Activated CD4-positive, alpha-beta memory T cell treated with anti-CD3 and anti-CD28 coated beads, Interleukin-2, amount 10 ng/mL, durations not matched to agents 7 days and 5 days (primary cell): ENCODE measurements around the gene NDFIP2. TPM values are rescaled to one million over a fixed set of nuclear protein-coding genes. Genes with fewer than 3 reads are reported as not detected.

ENCODE experiments used
- CTCF ChIA-PET: fragments of 350-600 bp; sonication (Branson Sonifier 250); formaldehyde crosslinking; loops from one replicate; lab custom pipeline; 2021; ENCODE audit warnings: antibody characterized with exemption, inconsistent platforms; lab: Charles Lee
- POLR2A ChIA-PET: fragments of 350-600 bp; sonication (Branson Sonifier 250); formaldehyde crosslinking; loops from one replicate; lab custom pipeline; 2021; ENCODE audit warnings: antibody characterized with exemption; lab: Charles Lee
- DNase-seq: peaks from one replicate; pipeline ENCODE4 v3.0.0-alpha.2; 2020
- H3K27ac Mint-ChIP-seq: one replicate; pipeline ENCODE4 v1.8.0; 2021; ENCODE audit warnings: mild to moderate bottlenecking, mixed read lengths
- H3K27me3 Mint-ChIP-seq: one replicate; pipeline ENCODE4 v1.8.0; 2021; ENCODE audit warnings: mixed read lengths
- H3K36me3 Mint-ChIP-seq: one replicate; pipeline ENCODE4 v1.8.0; 2021; ENCODE audit warnings: low read depth, mixed read lengths
- H3K4me1 Mint-ChIP-seq: one replicate; pipeline ENCODE4 v1.8.0; 2021; ENCODE audit warnings: mixed read lengths
- H3K4me3 Mint-ChIP-seq: one replicate; pipeline ENCODE4 v1.8.0; 2021; ENCODE audit warnings: mild to moderate bottlenecking, mixed read lengths
- H3K9me3 Mint-ChIP-seq: one replicate; pipeline ENCODE4 v1.8.0; 2021; ENCODE audit warnings: mixed read lengths
- total RNA-seq, 2 experiments: library from RNA; stranded (reverse); gene quantifications; one replicate each; pipeline ENCODE4 v1.2.3, GENCODE V29; 2021

NDFIP2 gene
- total RNA-seq, 2 experiments from 2014 or later: 49.6 to 53.2 TPM

- no peak overlapping the region for H3K27ac Mint-ChIP-seq
- CTCF ChIA-PET: no interaction called here
- DNase-seq: no peak
- H3K4me1 Mint-ChIP-seq: peaks cover 19% of the 10 kb centered on the region
- peaks cover 7% of the 10 kb centered on the region for H3K36me3 Mint-ChIP-seq
- H3K4me3 Mint-ChIP-seq: no peak overlapping the region
- no peaks in the 10 kb centered on the region for H3K9me3 Mint-ChIP-seq
- H3K27me3 Mint-ChIP-seq: no peaks in the 10 kb centered on the region
- POLR2A ChIA-PET: interaction anchor here (0.9 kb wide), 1 partner anchor 18 kb away, joined by 5 read pairs; no protein-coding TSS in a partner anchor
Measured at GRCh38 chr13:79463604-79464003, 17.4 kb upstream of the NDFIP2 start.

DNA sequence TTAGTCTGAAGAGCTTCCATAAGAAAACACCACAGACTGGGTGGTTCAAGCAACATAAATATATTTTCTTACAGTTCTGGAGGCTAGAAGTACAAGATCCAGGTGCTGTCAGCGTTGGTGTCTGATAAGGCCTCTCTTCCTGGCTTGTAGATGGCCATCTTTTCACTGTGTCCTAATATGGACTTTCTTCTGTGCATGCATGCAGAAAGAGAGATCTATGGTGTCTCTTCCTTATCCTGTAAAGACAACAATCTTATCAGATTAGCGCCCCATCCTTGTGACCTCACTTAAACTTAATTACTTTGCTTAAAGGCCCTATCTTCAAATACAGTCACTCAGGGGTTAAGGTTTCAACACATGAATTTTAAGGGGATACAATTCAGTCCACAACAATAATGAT is 14.1 kb upstream of the NDFIP2 start:
- Mint-ChIP-seq H3K27me3 (peaks cover 2% of the 10 kb centered on the region), H3K4me3 (no peak overlapping the region), H3K27ac (no peak overlapping the region), H3K4me1 (peaks cover 11% of the 10 kb centered on the region), H3K9me3 (no peaks in the 10 kb centered on the region), H3K36me3 (no peaks in the 10 kb centered on the region)
- ChIA-PET CTCF (interaction anchor here (2.0 kb wide), 1 partner anchor 42 kb away, joined by 6 read pairs; no protein-coding TSS in a partner anchor), POLR2A (interaction anchor here (0.6 to 0.9 kb wide), 2 partner anchors 8 to 15 kb away, joined by 3 read pairs; no protein-coding TSS in a partner anchor)
- DNase-seq: no peak

DNA sequence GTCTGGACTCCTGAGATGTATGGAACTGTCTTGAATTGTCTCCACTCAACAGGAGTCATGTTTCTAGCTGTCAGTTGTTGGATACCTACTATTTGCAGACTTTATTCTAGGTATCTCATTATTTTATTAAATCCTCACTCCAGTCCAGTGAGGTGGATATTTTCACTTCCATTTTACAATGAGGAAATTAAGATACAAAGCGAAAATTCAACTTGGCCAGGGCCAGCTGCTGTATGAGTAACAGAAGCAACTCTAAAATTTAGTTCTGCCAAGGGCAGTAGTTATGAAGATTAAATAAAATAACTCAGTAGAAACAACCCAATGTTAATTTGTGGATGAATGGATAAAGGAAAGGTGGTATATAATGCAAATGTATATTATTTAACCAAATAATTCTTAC is 12.6 kb upstream of the NDFIP2 start:
- no peaks in the 10 kb centered on the region for H3K9me3 Mint-ChIP-seq
- POLR2A ChIA-PET: interaction anchor here (1.5 to 1.8 kb wide), 2 partner anchors 9 to 13 kb away, joined by 3 to 5 read pairs; partner anchors contain the start of gene NDFIP2
- peaks cover 2% of the 10 kb centered on the region for H3K27me3 Mint-ChIP-seq
- peaks cover 3% of the 10 kb centered on the region for H3K36me3 Mint-ChIP-seq
- H3K27ac Mint-ChIP-seq: no peak overlapping the region
- CTCF ChIA-PET: interaction anchor here (1.4 kb wide), 1 partner anchor 9 kb away, joined by 4 read pairs; no protein-coding TSS in a partner anchor
- H3K4me3 Mint-ChIP-seq: no peak overlapping the region
- DNase-seq: no peak
- H3K4me1 Mint-ChIP-seq: peaks cover 9% of the 10 kb centered on the region

GRCh38 chr13:79468819-79469218 is 12.1 kb upstream of the NDFIP2 start:
- Mint-ChIP-seq H3K4me3 (no peak overlapping the region), H3K4me1 (peaks cover 7% of the 10 kb centered on the region), H3K27ac (no peak overlapping the region), H3K9me3 (no peaks in the 10 kb centered on the region), H3K27me3 (peaks cover 2% of the 10 kb centered on the region), H3K36me3 (peaks cover 3% of the 10 kb centered on the region)
- DNase-seq: no peak
- CTCF ChIA-PET: interaction anchor here (1.4 kb wide), 1 partner anchor 9 kb away, joined by 4 read pairs; no protein-coding TSS in a partner anchor
- POLR2A ChIA-PET: interaction anchor here (1.5 to 1.8 kb wide), 2 partner anchors 10 to 13 kb away, joined by 3 to 5 read pairs; partner anchors contain the start of gene NDFIP2

- peaks cover 9% of the 10 kb centered on the region for H3K36me3 Mint-ChIP-seq
Measured at GRCh38 chr13:79469608-79470007, 11.3 kb upstream of the NDFIP2 start.

GRCh38 chr13:79470666-79471065 is 10.3 kb upstream of the NDFIP2 start:
- peaks cover 11% of the 10 kb centered on the region for H3K36me3 Mint-ChIP-seq
- no peak for DNase-seq
- H3K4me3 Mint-ChIP-seq: no peak overlapping the region
- peaks cover 2% of the 10 kb centered on the region for H3K27me3 Mint-ChIP-seq
- peaks cover 7% of the 10 kb centered on the region for H3K4me1 Mint-ChIP-seq
- H3K9me3 Mint-ChIP-seq: peaks cover 9% of the 10 kb centered on the region
- CTCF ChIA-PET: no interaction called here
- H3K27ac Mint-ChIP-seq: no peak overlapping the region
- POLR2A ChIA-PET: interaction anchor here (1.6 kb wide), 1 partner anchor 10 kb away, joined by 5 read pairs; the partner anchor contains the start of gene NDFIP2

More at GRCh38 chr13:79469608-79470007, 11.3 kb upstream of the NDFIP2 start:
- no peak overlapping the region for H3K27ac Mint-ChIP-seq
- no peak for DNase-seq
- peaks cover 6% of the 10 kb centered on the region for H3K9me3 Mint-ChIP-seq
- H3K4me1 Mint-ChIP-seq: peaks cover 7% of the 10 kb centered on the region
- POLR2A ChIA-PET: interaction anchor here (1.8 kb wide), 1 partner anchor 11 kb away, joined by 5 read pairs; no protein-coding TSS in a partner anchor
- no peak overlapping the region for H3K4me3 Mint-ChIP-seq
- CTCF ChIA-PET: no interaction called here
- peaks cover 2% of the 10 kb centered on the region for H3K27me3 Mint-ChIP-seq

DNA sequence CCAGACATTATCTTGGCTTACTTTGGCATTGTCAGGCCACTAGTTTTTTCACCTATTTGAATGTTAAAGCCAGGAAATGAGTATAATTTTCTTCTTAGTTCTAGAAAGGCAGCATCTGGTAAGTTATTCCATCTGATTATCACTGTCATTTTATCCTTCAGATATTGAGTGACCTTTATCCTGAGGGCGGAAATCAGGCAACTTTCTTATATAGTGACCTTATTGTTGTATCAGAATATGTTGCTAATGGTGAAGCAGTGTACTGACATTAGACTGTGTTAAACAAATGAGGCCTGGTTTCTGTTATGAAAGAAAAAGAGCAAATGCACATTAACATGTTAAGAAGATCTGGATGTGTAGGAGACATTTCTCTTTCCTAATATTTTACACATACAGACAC is 5.4 kb upstream of the NDFIP2 start:
- H3K9me3 Mint-ChIP-seq: peaks cover 9% of the 10 kb centered on the region
- peaks cover 11% of the 10 kb centered on the region for H3K36me3 Mint-ChIP-seq
- POLR2A ChIA-PET: no interaction called here
- H3K27me3 Mint-ChIP-seq: peaks cover 16% of the 10 kb centered on the region
- no peak overlapping the region for H3K4me3 Mint-ChIP-seq
- CTCF ChIA-PET: no interaction called here
- DNase-seq: no peak
- peaks cover 2% of the 10 kb centered on the region for H3K4me1 Mint-ChIP-seq
- H3K27ac Mint-ChIP-seq: no peak overlapping the region

GRCh38 chr13:79477968-79478367 is 3.0 kb upstream of the NDFIP2 start:
- H3K4me1 Mint-ChIP-seq: peaks cover 16% of the 10 kb centered on the region
- no peak overlapping the region for H3K27ac Mint-ChIP-seq
- no peak overlapping the region for H3K4me3 Mint-ChIP-seq
- H3K36me3 Mint-ChIP-seq: peaks cover 15% of the 10 kb centered on the region
- CTCF ChIA-PET: interaction anchor here (1.4 kb wide), 1 partner anchor 10 kb away, joined by 4 read pairs; no protein-coding TSS in a partner anchor
- peaks cover 9% of the 10 kb centered on the region for H3K9me3 Mint-ChIP-seq
- POLR2A ChIA-PET: no interaction called here
- peaks cover 23% of the 10 kb centered on the region for H3K27me3 Mint-ChIP-seq
- DNase-seq: no peak

DNA sequence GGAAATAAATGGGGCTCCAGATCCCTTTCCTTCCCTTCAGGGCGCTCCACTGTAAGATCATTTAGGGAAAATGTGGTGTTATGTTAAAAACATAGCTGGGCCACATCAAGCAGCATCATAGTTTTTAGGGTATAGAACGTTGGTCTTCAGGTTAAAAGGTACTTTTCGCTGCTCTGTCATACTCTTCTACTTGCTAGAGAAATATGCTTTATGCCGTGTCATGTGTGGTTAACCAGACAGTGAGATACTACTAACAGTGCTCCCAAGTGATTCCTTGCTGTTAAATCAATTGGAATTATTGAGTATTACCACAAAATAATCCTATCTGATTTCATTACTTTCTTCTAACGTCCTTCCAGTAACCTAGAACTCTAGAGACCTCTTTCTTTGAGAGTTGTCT is 1.1 kb upstream of the NDFIP2 start:
- H3K27ac Mint-ChIP-seq: no peak overlapping the region
- POLR2A ChIA-PET: interaction anchor here (1.9 to 3.8 kb wide), 5 partner anchors 17 to 73 kb away, joined by 7 to 27 read pairs (median 21); partner anchors contain the start of gene RBM26
- peaks cover 32% of the 10 kb centered on the region for H3K4me1 Mint-ChIP-seq
- CTCF ChIA-PET: interaction anchor here (1.7 to 6.1 kb wide), 2 partner anchors 56 to 74 kb away, joined by 6 to 49 read pairs; partner anchors contain the start of gene RBM26
- H3K27me3 Mint-ChIP-seq: peaks cover 23% of the 10 kb centered on the region
- peaks cover 7% of the 10 kb centered on the region for H3K36me3 Mint-ChIP-seq
- peaks cover under 1% of the 10 kb centered on the region for H3K9me3 Mint-ChIP-seq
- DNase-seq: no peak
- no peak overlapping the region for H3K4me3 Mint-ChIP-seq

DNA sequence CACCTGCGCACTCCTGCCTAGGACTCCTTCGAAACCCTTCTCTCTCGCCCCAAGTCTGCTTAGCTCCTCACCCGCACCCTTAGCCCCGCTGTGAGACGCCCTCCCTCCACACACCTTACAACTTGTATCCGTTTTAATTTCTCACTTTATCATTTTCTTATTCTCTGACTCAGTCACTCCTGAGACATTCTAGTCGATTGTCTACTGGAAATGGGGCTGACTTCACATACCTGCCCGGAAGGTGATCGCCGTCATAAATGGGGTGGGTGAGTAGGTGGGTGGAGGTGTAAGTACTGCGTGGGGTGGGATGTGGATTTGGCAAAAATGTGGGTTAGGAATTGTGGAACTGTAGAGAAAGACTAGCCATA is 714 bp downstream of the NDFIP2 start:
- ChIA-PET CTCF (interaction anchor here (1.0 to 6.1 kb wide), 13 partner anchors 9 to 89 kb away, joined by 3 to 49 read pairs (median 7); partner anchors contain the start of gene RBM26), POLR2A (interaction anchor here (0.8 to 3.8 kb wide), 20 partner anchors 9 to 90 kb away, joined by 3 to 27 read pairs (median 5); partner anchors contain the start of gene RBM26)
- H3K27ac Mint-ChIP-seq: peak overlapping the region; percentile 83
- peaks cover 47% of the 10 kb centered on the region for H3K4me1 Mint-ChIP-seq
- peaks cover 18% of the 10 kb centered on the region for H3K36me3 Mint-ChIP-seq
- H3K4me3 Mint-ChIP-seq: peak overlapping the region; percentile 90
- H3K9me3 Mint-ChIP-seq: no peaks in the 10 kb centered on the region
- DNase-seq: peak; percentile 48
- H3K27me3 Mint-ChIP-seq: peaks cover 23% of the 10 kb centered on the region

- ChIA-PET POLR2A (interaction anchor here (1.1 to 3.8 kb wide), 8 partner anchors 11 to 76 kb away, joined by 3 to 25 read pairs (median 6); partner anchors contain the start of gene RBM26), CTCF (interaction anchor here (0.7 to 6.1 kb wide), 8 partner anchors 31 to 90 kb away, joined by 3 to 49 read pairs (median 6); no protein-coding TSS in a partner anchor)
- Mint-ChIP-seq H3K4me3 (peak overlapping the region; percentile 90), H3K4me1 (peaks cover 55% of the 10 kb centered on the region), H3K9me3 (no peaks in the 10 kb centered on the region), H3K36me3 (peaks cover 25% of the 10 kb centered on the region), H3K27ac (peak overlapping the region; percentile 83), H3K27me3 (peaks cover 21% of the 10 kb centered on the region)
- DNase-seq: no peak
Measured at GRCh38 chr13:79482281-79482970, 1.5 kb downstream of the NDFIP2 start.

DNA sequence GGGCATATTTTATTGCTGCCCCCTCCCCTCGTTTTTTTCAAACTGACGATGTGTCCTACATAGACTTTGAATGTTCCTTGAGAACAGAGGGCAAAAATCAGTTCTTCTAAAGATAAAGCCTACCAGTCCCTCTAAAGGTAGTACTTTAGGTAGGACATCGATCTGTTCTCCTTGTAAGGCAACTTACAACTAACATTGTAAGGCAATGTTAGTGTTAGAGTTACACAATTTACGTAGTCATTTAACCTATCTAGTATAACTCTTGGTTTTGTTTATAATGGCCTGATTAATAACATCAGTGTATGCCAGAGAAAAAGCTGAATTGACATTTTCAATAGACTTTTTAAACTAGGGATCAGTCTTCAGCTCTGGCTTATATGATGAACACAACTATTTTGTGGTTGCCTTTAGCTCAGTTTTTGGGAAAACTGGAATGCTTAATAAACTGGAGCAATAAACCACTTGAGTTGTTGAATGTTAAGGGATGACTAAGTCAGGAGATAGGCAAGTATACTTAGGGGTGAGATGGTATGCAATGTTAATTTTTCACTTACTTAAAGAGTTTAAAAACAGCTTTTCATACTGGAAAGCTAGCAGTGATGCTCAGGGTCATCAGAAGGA is 2.2 kb downstream of the NDFIP2 start:
- Mint-ChIP-seq H3K4me1 (peaks cover 63% of the 10 kb centered on the region), H3K27ac (peak overlapping the region; percentile 53), H3K9me3 (no peaks in the 10 kb centered on the region), H3K4me3 (peak overlapping the region; percentile 65), H3K36me3 (peaks cover 25% of the 10 kb centered on the region), H3K27me3 (peaks cover 16% of the 10 kb centered on the region)
- ChIA-PET CTCF (interaction anchor here (0.7 to 6.1 kb wide), 6 partner anchors 11 to 91 kb away, joined by 3 to 49 read pairs (median 6); no protein-coding TSS in a partner anchor), POLR2A (interaction anchor here (1.0 to 3.8 kb wide), 7 partner anchors 9 to 76 kb away, joined by 3 to 25 read pairs (median 6); partner anchors contain the start of gene RBM26)
- no peak for DNase-seq
